LNCaP clone FGC (cell line): ENCODE measurements around the gene SLC25A22.

ENCODE experiments used
- DNase-seq: peaks from one replicate; pipeline ENCODE4 v3.0.0-alpha.2; 2011; ENCODE audit warnings: low read depth
- H3K4me3 ChIP-seq: 2 replicates; pipeline ENCODE4 v1.5.1; 2011; ENCODE audit warnings: mild to moderate bottlenecking, low read depth, low read length, control low read depth
- CTCF ChIP-seq: IDR thresholded peaks from 2 replicates; pipeline ENCODE4 v1.5.1; 2012; ENCODE audit warnings: mild to moderate bottlenecking; ENCODE audit not compliant: control insufficient read depth, insufficient read depth; ENCODE audit errors: extremely low read depth

The SLC25A22 gene

GRCh38 chr11:765802-766091 lies 32.3 kb downstream of the SLC25A22 start:
- no peak for DNase-seq
- no peak for TF ChIP-seq CTCF

GRCh38 chr11:765025-765801 lies 32.9 kb downstream of the SLC25A22 start:
- no peak for DNase-seq
- no peak overlapping the region for H3K4me3 ChIP-seq
- peak; percentile 70 for TF ChIP-seq CTCF

More at GRCh38 chr11:765802-766091, 32.3 kb downstream of the SLC25A22 start:
- H3K4me3 ChIP-seq: no peak overlapping the region

- TF ChIP-seq CTCF: no peak
Observed at GRCh38 chr11:764322-765024, 33.6 kb downstream of the SLC25A22 start.

GRCh38 chr11:763549-764321 lies 34.3 kb downstream of the SLC25A22 start:
- no peak overlapping the region for H3K4me3 ChIP-seq
- no peak for TF ChIP-seq CTCF
- no peak for DNase-seq

More at GRCh38 chr11:764322-765024, 33.6 kb downstream of the SLC25A22 start:
- H3K4me3 ChIP-seq: no peak overlapping the region
- no peak for DNase-seq

GRCh38 chr11:763073-763463 lies 35.0 kb downstream of the SLC25A22 start:
- DNase-seq: no peak
- H3K4me3 ChIP-seq: no peak overlapping the region
- TF ChIP-seq CTCF: no peak

GRCh38 chr11:762421-763072 lies 35.5 kb downstream of the SLC25A22 start:
- 0 out of 2 replicates have a peak, but pooled peaks have one; percentile 13 for TF ChIP-seq CTCF

More at GRCh38 chr11:762421-763072, 35.5 kb downstream of the SLC25A22 start:
- H3K4me3 ChIP-seq: no peak overlapping the region
- DNase-seq: no peak
